Activated B cell treated with CpG ODN at 0.5 μM for 24 hours (primary cell): ENCODE data around the gene GAB1. TPM values are rescaled to one million over a fixed set of nuclear protein-coding genes. Genes with fewer than 3 reads are reported as not detected.

Experiments
- ATAC-seq: fragments of 200-7000 bp; cut with Tn5 transposase; one replicate; pipeline ENCODE4 v1.10.0; 2021; ENCODE audit warnings: low read depth, mild to moderate bottlenecking, moderate library complexity
- CTCF ChIA-PET: fragments of 350-600 bp; sonication (Branson Sonifier 250); formaldehyde crosslinking; loops from one replicate; lab custom pipeline; 2021; ENCODE audit warnings: antibody characterized with exemption; lab: Charles Lee
- POLR2A ChIA-PET: fragments of 350-600 bp; sonication (Branson Sonifier 250); formaldehyde crosslinking; loops from one replicate; lab custom pipeline; 2021; ENCODE audit warnings: antibody characterized with exemption; lab: Charles Lee
- DNase-seq: peaks from one replicate; pipeline ENCODE4 v3.0.0; 2022
- H3K27ac Mint-ChIP-seq: one replicate; pipeline ENCODE4 v1.8.0; 2020; ENCODE audit warnings: mixed read lengths
- H3K27me3 Mint-ChIP-seq: one replicate; pipeline ENCODE4 v1.8.0; 2021; ENCODE audit warnings: mixed read lengths
- H3K36me3 Mint-ChIP-seq: one replicate; pipeline ENCODE4 v1.8.0; 2021; ENCODE audit warnings: low read depth, mixed read lengths
- H3K4me1 Mint-ChIP-seq: one replicate; pipeline ENCODE4 v1.8.0; 2021; ENCODE audit warnings: mixed read lengths
- H3K4me3 Mint-ChIP-seq: one replicate; pipeline ENCODE4 v1.8.0; 2020; ENCODE audit warnings: mild to moderate bottlenecking, mixed read lengths
- H3K9me3 Mint-ChIP-seq: one replicate; pipeline ENCODE4 v1.8.0; 2020; ENCODE audit warnings: mixed read lengths
- CTCF ChIP-seq: fragments of 200-600 bp; IDR thresholded peaks from one replicate; pipeline ENCODE4 v1.8.0; 2022; ENCODE audit warnings: antibody characterized with exemption, mild to moderate bottlenecking
- intact Hi-C: fragments of 100-400 bp; cut with micrococcal nuclease; formaldehyde crosslinking; loops from one replicate; pipeline ENCODE4 v1.15.1; 2024
- total RNA-seq: library from RNA; stranded (reverse); gene quantifications from 2 replicates; pipeline ENCODE4 v1.2.3, GENCODE V29; 2022

Gene GAB1
- total RNA-seq, 1 donor from 2014 or later, result 12.0 TPM

DNA sequence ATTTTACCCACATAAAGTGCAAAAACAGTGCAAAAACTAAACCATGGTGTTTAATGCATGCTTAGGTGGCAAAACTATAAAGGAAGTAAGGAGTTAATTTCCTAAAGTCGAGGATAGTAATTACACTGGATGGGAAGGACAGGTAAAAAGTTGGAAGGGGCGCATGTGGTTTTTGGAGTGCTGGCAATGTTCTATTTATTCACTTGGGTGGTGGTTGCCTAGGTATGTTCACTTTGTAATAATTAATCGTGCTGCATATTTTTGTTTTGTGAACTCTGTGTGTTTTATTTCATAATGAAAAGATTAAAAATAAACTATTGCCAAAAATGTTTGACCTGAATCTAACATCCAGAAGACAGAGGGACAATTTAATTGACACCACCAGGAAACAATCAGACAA, 144.7 kb downstream of the GAB1 start:
- CTCF ChIA-PET, result interaction anchor here (0.7 to 1.6 kb wide), 3 partner anchors 105 to 902 kb away, joined by 3 to 10 read pairs (median 3); no protein-coding TSS in a partner anchor
- Mint-ChIP-seq H3K4me3 (no peak overlapping the region), H3K4me1 (no peaks in the 10 kb centered on the region), H3K9me3 (no peaks in the 10 kb centered on the region), H3K27me3 (peaks cover 6% of the 10 kb centered on the region), H3K27ac (no peak overlapping the region), H3K36me3 (no peaks in the 10 kb centered on the region)
- DNase-seq (no peak), ATAC-seq (no peak)
- intact Hi-C loops, result no loop called here
- TF ChIP-seq CTCF, result no peak
- POLR2A ChIA-PET, result no interaction called here

DNA sequence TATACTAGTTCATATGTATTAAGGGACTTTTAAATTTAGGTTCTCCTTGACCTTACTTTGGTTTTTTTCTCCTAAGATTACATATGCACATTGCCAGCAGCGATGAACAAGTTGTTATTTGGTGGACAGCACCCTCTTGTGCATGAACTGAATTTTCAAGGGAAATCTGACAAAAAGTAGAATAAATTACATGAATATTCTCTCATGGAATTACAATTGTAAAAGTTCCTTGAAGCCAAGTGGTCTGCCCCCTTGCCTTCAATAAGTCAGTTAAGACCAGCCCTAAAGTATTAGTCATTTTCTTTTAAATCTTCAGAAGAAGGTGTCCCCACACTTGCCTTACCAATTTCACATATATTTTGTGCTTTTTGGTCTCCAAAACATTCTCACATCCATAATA, 146.2 kb downstream of the GAB1 start:
- no peak overlapping the region for H3K27ac Mint-ChIP-seq
- DNase-seq (no peak), ATAC-seq (no peak)
- peaks cover 6% of the 10 kb centered on the region for H3K27me3 Mint-ChIP-seq
- ChIA-PET CTCF (interaction anchor here (1.0 to 2.5 kb wide), 2 partner anchors 107 to 280 kb away, joined by 3 to 14 read pairs; no protein-coding TSS in a partner anchor), POLR2A (no interaction called here)
- intact Hi-C loops, result loop anchor here (1.0 to 2.0 kb wide), 7 partner anchors 84 to 1130 kb away; partner anchors contain the start of gene GAB1
- H3K9me3 Mint-ChIP-seq, result no peaks in the 10 kb centered on the region
- H3K36me3 Mint-ChIP-seq, result no peaks in the 10 kb centered on the region
- TF ChIP-seq CTCF, result no peak
- no peak overlapping the region for H3K4me3 Mint-ChIP-seq
- H3K4me1 Mint-ChIP-seq, result no peaks in the 10 kb centered on the region

DNA sequence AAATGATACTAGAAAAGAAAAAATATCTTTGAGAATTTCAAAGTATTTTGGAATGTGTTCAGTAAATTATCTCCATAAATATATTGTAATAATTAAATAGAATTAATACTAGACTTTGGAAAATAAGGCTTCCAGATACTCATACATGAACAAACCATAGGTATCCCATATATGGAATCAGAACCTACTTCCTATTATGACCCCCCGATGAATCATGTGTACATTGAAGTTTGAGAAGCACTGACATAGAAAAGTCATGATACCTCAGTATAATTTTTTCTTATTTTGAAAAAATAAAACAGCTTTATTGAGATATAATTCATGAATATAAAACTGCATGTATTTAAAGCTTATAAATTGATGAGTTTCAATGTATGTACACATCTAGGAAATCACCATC, 149.6 kb downstream of the GAB1 start:
- no peak overlapping the region for H3K4me3 Mint-ChIP-seq
- no peak for ATAC-seq
- no peak for TF ChIP-seq CTCF
- DNase-seq, result no peak
- ChIA-PET CTCF (no interaction called here), POLR2A (no interaction called here)
- H3K9me3 Mint-ChIP-seq, result no peaks in the 10 kb centered on the region
- no peak overlapping the region for H3K27ac Mint-ChIP-seq
- peaks cover 8% of the 10 kb centered on the region for H3K27me3 Mint-ChIP-seq
- intact Hi-C loops, result no loop called here
- H3K4me1 Mint-ChIP-seq, result no peaks in the 10 kb centered on the region
- H3K36me3 Mint-ChIP-seq, result no peaks in the 10 kb centered on the region

DNA sequence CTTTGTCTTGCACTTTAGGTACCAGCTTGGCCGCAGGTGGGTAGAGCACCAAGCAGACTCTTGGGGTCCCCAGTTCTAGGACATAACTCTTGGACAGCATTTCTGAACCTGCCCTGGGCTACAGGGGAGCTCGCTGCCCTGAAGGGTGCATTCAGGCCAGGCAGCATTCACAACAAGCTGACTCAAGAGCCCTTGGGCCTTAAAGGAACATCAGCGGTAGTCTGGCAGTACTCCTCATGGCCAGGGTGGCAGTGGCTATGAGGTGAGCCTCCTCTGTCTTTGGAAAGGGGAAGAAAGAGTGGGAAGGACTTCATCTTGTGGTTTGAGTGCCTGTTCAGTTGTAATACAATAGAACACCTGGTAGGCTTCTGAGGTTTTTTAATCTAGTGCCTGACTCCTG, 152.0 kb downstream of the GAB1 start:
- ChIA-PET POLR2A (no interaction called here), CTCF (no interaction called here)
- DNase-seq (no peak), ATAC-seq (no peak)
- no peak for TF ChIP-seq CTCF
- no peak overlapping the region for H3K4me3 Mint-ChIP-seq
- no peaks in the 10 kb centered on the region for H3K9me3 Mint-ChIP-seq
- H3K4me1 Mint-ChIP-seq, result no peaks in the 10 kb centered on the region
- no peaks in the 10 kb centered on the region for H3K36me3 Mint-ChIP-seq
- peaks cover 8% of the 10 kb centered on the region for H3K27me3 Mint-ChIP-seq
- no peak overlapping the region for H3K27ac Mint-ChIP-seq
- intact Hi-C loops, result no loop called here

DNA sequence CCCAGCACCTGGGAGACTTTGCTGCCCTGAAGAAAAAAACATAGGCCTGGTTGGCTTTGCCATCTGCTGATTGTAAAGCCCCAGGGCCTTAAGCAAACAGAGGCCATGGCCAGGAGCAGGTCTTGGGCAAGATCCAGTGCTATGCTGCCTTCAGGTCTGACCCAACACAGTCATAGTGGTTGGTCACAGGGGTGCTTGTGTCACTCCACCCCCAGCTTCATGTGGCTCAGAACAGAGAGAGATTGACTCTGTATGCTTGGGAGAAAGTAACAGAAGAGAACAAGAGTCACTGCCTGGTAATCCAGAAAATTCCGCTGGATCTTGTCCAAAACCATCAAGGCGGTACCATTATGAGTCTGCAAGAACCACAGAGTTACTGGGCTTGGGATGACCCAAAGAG, 152.4 kb downstream of the GAB1 start:
- intact Hi-C loops, result no loop called here
- POLR2A ChIA-PET, result no interaction called here
- H3K9me3 Mint-ChIP-seq, result no peaks in the 10 kb centered on the region
- no peaks in the 10 kb centered on the region for H3K36me3 Mint-ChIP-seq
- no peak for TF ChIP-seq CTCF
- peaks cover 8% of the 10 kb centered on the region for H3K27me3 Mint-ChIP-seq
- H3K27ac Mint-ChIP-seq, result no peak overlapping the region
- no peaks in the 10 kb centered on the region for H3K4me1 Mint-ChIP-seq
- DNase-seq (no peak), ATAC-seq (no peak)
- CTCF ChIA-PET, result no interaction called here
- H3K4me3 Mint-ChIP-seq, result no peak overlapping the region
